B cell (primary cell): Measurements from ENCODE around the gene ENG.

Source experiments
- CTCF ChIP-seq: fragments of 200-600 bp; IDR thresholded peaks from one replicate; pipeline ENCODE4 v1.8.0; 2022; ENCODE audit warnings: antibody characterized with exemption, mild to moderate bottlenecking
- EZH2 ChIP-seq: IDR thresholded peaks from 2 replicates; pipeline ENCODE4 v1.6.1; 2012; ENCODE audit warnings: borderline replicate concordance, low read depth, mild to moderate bottlenecking, moderate library complexity, low read length; ENCODE audit not compliant: insufficient read depth, poor library complexity, severe bottlenecking

- TF ChIP-seq CTCF (no peak), EZH2 (no peak)
Observed at GRCh38 chr9:127893392-127893791, 38.9 kb upstream of the ENG start.
